Stimulated activated CD8-positive, alpha-beta memory T cell treated with anti-CD3 and anti-CD28 coated beads, Interleukin-12 subunit alpha, Interleukin-12 subunit beta, amount 100 ng/mL, for 24 hours (primary cell): ENCODE data around the gene ICAM4.
"Not testable (repeated sequence)": the region's sequence is repeated elsewhere in the genome, so short reads cannot be mapped to it uniquely, and the experiment has no call there.

Experiments used
- DNase-seq: peaks from one replicate; pipeline ENCODE4 v3.0.0-alpha.2; 2020; ENCODE audit errors: extremely low read depth

The ICAM4 gene

GRCh38 chr19:10286803-10287737, at the start of gene ICAM4:
Gene ICAM4 (plus strand): TSS chr19:10286955. CDS start chr19:10287013, 58 bp downstream.
- no peak for DNase-seq

DNA sequence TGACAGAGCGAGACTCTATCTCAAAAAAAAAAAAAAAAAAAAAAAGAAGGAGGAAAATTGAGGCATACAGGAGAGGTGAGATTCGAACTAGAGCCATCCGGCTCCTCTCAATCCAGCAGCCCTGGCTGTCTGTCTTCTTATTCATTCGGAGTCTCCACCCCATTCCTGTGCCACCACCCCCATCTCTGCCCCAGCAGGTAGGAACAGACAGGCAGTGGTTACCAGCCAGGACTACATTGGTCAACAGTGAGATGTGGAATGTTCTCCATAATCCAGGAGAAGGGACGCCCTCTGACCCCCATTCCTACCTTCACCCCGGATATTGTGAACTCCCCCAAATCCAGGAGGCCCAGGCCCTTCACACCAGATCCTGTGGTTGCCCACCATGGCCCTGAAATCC, 49.1 kb upstream of the ICAM4 start:
- DNase-seq = no peak

DNA sequence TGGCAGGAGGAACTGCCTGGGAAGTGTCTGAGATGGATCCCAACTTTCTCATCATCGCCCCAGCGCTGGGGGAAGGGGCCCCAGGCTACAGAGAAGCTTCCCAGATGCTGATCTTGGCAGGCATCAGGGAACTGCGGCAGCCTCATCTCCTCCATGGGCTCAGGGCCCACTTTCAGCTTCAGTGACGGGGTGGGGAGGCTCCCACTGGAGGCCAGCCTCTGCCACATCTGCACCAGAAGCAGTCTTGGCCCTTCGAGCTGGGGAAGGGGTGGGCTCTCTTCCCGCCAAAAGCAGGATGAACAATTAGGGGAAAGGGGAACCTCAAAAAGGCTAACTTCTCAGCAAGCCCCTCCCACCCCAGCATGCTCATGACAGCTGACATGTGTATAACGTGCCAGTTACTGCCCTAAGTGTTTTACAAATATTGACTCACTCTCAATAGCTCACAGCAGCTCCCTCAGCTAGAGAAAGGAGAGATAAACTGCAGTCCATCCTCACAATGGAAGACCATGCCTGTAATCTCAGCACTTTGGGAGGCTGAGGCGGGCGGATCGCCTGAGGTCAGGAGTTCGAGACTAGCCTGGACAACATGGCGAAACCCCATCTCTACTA, 48.5 kb upstream of the ICAM4 start:
- no peak for DNase-seq

DNA sequence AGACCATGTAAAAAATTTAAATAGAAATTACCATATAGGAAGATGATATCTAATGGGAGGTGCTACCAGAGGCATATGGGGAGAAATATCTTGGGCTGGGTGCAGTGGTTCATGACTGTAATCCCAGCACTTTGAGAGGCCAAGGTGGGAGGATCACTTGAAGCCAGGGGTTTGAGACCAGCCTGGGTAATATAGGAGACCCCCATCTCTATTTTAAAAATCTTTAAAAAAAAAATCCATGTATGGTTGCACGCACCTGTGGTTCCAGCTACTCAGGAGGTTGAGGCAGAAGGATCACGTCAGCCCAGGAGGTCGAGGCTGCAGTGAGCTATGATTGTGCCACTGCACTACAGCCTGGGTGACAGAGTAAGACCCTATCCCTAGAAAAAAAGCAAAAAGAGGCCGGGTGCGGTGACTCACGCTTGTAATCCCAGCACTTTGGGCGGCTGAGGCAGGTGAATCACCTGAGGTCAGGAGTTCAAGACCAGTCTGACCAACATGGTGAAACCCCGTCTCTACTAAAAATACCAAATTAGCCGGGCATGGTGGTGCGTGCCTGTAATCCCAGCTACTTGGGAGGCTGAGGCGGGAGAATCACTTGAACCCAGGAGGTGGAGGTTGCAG, 44.8 kb upstream of the ICAM4 start:
- DNase-seq = not testable (repeated sequence)

- no peak for DNase-seq
Measured at GRCh38 chr19:10243606-10244005, 43.1 kb upstream of the ICAM4 start.

- DNase-seq = no peak
Measured at GRCh38 chr19:10245189-10245939, 41.4 kb upstream of the ICAM4 start.

- no peak for DNase-seq
Measured at GRCh38 chr19:10246511-10246910, 40.2 kb upstream of the ICAM4 start.

DNA sequence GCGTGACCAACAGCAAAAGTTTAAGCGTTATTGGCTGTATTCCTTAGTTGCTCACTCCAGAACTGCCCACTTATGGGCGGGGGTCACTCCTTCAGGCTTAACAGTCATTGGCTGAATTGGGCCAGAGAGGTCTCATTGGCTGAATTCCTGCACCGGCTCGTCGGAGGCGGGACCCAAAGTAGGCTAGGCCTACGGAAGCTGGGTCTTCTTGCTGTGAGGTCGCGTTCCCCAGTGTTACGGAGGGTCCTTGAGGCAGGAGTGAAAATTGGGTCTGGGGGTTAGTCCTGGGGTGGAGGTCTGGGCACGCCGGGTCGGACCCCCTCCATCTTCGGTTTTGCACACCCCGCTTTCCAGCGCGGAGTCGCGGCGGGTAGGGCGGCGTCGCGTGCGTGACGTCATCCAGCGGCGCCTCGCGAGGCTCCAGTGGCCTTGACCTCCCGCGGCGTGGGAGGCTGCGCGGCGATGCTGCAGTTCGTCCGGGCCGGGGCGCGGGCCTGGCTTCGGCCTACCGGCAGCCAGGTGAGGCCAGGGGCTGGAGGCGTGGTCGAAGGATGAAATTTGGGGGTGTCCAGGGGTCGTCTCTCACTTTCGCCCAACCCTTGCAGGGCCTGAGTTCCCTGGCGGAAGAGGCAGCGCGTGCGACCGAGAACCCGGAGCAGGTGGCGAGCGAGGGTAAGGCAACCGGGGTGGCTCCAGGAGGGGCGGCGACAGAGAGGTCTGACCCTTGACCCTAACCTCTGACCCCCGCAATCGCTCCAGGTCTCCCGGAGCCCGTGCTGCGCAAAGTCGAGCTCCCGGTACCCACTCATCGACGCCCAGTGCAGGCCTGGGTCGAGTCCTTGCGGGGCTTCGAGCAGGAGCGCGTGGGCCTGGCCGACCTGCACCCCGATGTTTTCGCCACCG, 34.7 kb upstream of the ICAM4 start, which contains the start of gene MRPL4:
TSS of gene MRPL4 (plus strand) at position 423 of the 903 bp plus-strand sequence. CDS start at position 463, 40 bp downstream.
- DNase-seq = peak; percentile 90

GRCh38 chr19:10252707-10253106, 34.0 kb upstream of the ICAM4 start:
- DNase-seq = no peak

DNA sequence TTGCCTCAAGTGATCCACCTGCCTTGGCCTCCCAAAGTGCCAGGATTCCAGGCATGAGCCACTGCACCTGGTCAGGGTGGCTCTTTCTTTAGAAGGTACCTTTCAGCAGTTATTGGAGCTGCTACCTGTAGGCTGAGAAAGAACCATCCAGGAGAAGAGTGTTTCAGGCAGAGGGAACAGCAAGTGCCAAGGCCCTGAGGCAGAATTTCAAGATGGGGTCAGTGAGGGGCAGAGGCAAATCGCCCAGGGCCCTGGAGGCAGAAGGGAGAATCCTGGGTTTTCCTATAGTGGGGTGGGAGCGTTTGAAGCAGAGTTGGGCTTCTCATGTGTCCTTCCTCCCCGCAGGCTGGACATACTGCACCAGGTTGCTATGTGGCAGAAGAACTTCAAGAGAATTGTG, 32.5 kb upstream of the ICAM4 start:
- no peak for DNase-seq

- no peak for DNase-seq
Measured at GRCh38 chr19:10255358-10255757, 31.4 kb upstream of the ICAM4 start.

- no peak for DNase-seq
Measured at GRCh38 chr19:10256551-10256950, 30.2 kb upstream of the ICAM4 start.

- DNase-seq = no peak
Measured at GRCh38 chr19:10256970-10257615, 29.7 kb upstream of the ICAM4 start.

DNA sequence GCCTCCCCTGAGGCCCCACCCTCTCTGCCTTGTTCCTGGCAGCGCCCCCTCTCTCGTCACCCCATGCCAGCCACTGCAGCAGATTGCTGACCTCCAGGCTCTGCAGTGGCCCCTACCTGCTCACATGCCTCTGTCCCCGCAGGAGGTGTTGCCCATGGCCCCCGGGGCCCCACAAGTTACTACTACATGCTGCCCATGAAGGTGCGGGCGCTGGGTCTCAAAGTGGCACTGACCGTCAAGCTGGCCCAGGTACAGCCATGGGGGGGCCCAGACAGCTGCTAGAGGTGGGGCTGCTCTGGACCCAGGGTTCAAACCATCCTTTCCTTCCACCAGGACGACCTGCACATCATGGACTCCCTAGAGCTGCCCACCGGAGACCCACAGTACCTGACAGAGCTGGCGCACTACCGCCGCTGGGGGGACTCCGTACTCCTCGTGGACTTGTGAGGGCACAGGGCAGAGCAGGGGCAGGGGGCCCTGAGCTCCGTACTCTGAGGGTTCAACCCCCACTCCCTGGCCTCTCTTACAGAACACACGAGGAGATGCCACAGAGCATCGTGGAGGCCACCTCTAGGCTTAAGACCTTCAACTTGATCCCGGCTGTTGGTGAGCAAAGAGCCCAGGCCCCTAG, 28.6 kb upstream of the ICAM4 start:
- no peak for DNase-seq

DNA sequence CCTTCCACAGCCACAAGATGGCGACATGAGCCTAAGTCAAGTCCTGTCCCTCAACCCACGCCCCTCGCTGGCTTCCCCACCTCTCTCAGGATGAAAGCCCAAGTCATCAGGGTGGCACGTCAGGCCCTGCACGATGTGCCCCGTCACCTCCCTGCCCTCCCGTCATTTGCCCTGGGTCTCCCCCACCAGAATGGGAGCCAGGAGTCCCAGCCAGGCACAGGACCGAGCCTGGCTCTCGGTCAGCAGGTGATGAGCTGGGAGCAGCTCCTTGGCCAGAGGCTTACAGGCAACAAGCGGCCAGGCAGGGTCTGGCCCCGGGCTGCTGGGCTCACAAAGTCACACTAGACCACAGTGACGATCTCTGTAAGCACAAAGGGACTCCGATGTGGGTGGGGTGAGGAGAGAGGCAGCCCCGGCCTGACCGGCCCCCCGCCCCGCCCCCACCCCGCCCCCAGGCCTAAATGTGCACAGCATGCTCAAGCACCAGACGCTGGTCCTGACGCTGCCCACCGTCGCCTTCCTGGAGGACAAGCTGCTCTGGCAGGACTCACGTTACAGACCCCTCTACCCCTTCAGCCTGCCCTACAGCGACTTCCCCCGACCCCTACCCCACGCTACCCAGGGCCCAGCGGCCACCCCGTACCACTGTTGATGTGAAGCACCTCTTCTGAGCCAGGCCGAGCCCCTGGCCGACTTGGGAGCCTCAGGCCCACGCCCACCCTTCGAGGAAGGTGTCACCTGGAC, 27.4 kb upstream of the ICAM4 start:
- peak; percentile 78 for DNase-seq

- no peak for DNase-seq
Measured at GRCh38 chr19:10260141-10260584, 26.6 kb upstream of the ICAM4 start.

- DNase-seq = no peak
Measured at GRCh38 chr19:10262771-10263170, 24.0 kb upstream of the ICAM4 start.

GRCh38 chr19:10266706-10267105, 20.0 kb upstream of the ICAM4 start:
- no peak for DNase-seq

DNA sequence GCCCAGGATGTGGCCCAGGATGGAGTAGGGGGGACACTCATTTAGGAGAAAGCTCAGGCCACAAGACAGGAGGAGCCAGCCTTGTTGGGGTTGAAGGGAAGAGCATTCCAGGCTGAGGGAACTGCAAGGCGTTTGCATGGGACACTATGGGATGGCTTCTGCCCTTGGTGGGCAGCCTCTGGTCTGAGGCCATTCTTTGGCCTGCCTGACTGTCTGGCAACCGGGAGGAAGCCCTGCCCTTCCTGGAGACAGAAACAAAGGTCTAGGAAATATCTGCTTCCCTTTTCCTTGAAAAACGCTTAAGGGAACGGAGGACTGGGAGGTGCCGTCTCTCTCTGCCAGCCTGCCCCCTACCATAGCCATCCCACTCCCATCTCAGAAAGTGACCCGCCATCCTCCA, 18.7 kb upstream of the ICAM4 start:
- DNase-seq = no peak
